ENCODE measurements around the gene GOLGA8N.

- TF ChIP-seq EZH2 (IDR thresholded peaks at IDR 0.05), result no peak
- TF ChIP-seq POLR2AphosphoS5 (IDR thresholded peaks at IDR 0.05; ENCODE audit: borderline replicate concordance, low read depth, low read length), result no peak
Observed at GRCh38 chr15:32637704-32638103, 44.4 kb downstream of the GOLGA8N start.
